AG20443 (cell line): Measurements from ENCODE around the gene IFNLR1.

Experiments used
- DNase-seq: peaks from one replicate; pipeline ENCODE4 v3.0.0; 2012; ENCODE audit warnings: low spot score, mixed read lengths

IFNLR1 gene

DNA sequence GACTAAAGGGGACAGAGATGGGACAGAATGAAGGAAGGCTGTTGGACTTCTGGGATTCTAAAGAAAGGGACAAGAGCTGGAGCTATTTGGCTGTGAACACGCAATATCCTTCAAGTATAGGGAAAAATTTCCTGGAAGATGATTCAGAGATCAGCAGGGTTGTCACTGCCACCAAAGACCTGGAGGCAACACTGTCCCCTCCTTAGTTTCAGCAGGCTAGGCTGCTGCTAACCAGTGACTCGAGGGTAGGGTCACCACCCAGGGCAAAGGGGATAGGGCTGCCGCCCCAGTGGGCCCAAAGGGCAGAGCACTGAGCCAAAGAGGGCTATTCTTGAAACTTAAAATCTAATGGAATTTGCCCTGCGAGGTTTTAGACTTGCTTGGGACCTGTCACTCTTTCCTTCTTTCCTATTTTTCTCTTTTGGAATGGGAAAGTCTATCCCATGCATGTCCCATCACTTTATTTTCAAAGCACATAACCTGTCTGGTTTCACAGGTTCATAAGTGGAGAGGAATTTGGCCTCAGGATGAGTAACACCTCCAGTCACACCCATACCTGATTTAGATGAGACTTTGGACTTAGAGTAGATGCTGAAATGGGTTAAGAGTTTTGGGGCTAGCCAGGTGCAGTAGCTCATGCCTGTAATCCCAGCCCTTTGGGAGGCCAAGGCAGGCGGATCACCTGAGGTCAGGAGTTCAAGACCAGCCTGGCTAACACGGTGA lies 11.9 kb downstream of the IFNLR1 start:
- no peak for DNase-seq

DNA sequence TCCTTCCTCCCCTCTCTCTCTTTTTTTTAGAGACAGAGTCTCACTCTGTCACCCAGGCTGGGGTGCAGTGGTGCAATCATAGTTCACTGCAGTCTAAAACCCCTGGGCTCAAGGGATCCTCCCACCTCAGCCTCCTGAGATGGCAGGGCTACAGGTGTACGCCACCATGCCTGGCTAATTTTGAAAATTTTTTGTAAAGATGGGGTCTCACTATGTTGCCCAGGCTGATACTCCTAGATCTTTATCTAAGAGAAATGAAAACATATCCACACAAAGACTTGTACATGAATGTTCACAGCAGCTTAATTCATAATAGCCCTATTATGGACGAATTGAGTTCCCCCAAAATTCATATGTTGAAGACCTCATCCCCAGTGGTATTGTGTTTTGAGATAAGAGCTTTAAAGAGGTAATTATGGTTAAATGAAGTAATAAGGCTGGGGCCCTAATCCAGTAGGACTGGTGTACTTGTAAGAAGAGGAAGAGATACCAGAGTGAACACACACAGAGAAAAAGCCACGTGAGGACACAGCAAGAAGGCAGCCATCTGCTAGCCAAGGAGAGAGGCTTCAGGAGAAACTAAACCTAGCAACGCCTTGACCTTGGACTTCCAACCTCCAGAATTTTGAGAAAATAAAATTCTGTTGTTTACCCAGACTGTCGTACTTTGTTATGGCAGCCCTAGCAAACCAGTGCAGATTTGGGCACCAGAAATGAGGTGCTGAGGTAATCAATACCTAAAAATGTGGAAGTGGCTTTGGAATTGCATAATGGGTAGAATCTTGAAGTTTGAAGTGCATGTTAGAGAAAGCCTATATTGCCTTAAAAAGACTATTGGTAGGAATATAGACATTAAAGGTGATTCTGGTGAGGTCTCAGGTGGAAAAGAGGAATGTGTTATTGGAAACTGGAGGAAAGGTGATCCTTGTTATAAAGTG lies 13.2 kb downstream of the IFNLR1 start:
- DNase-seq: no peak

DNA sequence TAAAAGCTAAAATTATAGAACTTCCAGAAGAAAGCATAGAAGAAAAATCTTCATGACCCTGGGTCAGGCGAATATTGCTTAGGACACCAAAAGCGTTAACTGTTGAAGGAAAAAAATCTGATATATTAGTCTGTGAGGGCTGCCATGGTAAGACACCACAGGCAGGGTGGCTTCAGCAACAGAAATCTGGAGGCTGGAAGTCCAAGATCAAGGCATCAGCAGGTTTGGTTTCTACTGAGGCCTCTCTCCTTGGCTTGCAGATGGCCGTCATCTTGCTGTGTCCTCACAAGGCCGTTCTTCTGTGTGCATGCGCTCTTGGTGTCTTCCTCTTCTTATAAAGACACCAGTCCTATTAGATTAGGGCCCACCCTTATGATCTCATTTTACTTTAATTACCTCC lies 14.5 kb downstream of the IFNLR1 start:
- DNase-seq: no peak

DNA sequence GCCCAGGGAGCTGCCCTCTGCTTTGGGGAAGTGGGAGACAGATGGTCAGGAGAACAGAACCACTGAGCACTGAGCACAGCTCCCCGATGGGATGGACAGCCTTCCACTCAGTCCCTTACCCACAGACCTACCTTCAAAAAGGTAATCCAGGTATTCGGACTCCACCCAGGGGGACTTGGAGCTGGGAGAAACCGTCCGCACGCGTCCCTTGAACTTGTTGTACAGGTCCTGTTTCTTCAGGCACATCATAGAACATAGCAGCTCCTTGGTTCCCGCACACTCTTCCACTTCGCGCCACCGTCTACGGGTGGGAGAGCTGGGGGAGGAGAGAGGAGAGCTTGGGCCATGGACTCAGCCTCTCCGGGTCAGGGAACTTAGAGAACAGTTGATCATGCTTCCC lies 17.8 kb downstream of the IFNLR1 start:
- DNase-seq: no peak

DNA sequence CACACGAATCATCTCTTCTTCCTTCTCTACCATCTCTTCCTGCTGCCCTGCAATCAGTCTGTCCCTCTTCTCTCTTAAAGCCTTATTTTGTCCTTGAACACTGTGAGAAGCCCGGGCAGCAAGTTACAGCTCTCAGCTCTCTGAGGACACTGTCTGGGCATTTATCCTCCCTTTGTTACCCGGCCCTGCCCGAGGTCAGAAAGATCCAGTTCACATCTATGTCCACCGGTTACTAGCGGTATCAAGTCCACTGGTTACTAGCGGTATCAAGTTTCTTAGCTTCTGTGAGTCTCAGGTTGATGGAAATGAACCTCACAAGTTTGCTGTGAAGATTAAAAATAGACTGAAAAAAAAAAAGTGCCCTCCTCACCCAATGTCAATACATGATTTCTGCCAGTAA lies 18.8 kb downstream of the IFNLR1 start:
- no peak for DNase-seq

DNA sequence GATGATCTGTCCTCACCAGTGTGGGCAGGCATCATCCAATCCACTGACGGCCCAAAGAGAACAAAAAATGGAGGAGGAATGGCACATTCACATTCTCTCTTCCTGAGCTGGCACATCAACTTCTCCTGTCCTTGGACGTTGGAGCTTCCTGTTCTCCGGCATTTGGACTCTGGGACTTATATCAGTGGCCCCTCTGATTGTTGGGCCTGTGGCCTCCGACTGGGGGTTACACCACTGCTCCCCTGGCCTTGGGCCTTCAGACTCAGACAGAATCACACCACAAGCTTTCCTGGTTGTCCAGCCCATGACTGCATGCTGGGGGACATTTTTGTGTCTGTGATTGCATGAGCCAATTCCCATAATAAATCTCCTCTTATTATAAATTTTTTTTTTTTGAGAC lies 20.1 kb downstream of the IFNLR1 start:
- no peak for DNase-seq

DNA sequence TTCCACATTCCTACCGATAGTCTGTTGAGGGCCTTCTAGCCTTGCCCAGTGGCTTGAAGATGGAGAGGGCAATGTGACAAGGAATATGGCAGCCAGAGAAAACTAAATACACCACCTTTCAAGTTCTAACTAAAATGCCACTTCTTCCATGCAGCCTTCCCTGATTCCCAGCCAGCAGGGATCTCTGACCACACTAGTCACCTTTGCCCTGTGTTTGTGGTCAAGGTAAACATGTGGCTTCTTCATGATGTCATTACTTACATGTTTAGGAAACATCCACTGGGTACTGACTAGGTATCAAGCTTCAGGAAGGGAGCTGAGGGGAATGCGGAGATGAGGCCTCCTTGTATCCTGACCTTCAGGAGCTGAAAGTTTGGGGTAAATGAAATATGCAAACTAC lies 21.6 kb downstream of the IFNLR1 start:
- no peak for DNase-seq

DNA sequence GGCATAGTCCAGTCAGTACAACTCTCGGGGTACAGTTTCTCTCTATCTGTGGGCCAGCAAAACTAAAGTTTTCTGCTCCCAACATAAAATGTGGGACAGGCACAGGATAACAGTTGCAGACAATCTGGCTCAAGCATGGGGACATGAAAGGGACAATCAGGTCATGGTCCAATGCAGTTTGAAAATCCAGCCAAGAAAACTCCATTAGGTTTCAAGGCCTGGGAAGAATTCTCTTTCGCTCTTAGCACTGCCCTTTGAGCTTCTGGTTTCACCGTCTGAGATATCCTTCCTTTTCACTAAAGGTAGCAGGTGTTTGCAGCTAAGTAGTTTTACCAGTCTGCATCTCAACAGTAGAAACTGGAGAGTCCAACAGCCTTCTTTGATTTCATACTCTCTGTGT lies 23.1 kb downstream of the IFNLR1 start:
- no peak for DNase-seq

DNA sequence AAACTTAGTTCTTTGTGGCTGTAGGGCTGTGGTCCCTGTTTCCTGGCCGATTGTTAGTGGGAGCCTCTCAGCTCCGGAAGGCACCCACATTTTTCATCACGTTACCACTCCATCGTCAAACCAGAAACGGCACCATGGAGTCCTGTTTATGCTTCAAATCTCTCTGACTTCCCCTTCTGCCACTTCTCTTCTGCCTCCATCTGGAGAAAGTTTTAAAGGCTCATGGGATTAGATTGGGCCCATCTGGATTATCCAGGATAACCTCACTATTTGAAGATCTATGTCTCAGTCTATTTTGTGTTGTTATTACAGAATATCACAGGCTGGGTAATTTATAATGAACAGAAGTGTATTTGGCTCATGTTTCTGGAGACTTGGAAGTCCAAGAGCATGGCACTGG lies 24.9 kb downstream of the IFNLR1 start:
- no peak for DNase-seq

DNA sequence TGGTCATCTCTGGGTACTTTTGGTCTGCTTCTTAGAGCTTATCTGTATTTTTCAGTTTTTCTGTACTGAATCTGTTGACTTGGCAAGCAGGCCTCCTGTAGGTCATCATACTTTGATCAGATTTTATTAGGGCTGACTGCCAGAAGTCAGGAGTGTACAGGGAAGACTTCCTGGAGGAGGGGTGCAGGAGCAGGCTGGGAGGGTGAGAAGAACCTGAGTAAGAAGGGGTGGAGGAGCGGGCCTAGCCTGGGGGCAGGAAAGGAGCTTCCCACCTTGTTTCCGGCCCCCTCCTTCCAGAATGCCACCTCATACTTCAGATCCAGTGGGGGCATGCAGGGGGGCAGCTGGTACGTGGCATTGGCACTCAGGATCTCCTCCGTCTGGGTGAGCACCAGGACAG lies 25.8 kb downstream of the IFNLR1 start:
- DNase-seq: no peak

DNA sequence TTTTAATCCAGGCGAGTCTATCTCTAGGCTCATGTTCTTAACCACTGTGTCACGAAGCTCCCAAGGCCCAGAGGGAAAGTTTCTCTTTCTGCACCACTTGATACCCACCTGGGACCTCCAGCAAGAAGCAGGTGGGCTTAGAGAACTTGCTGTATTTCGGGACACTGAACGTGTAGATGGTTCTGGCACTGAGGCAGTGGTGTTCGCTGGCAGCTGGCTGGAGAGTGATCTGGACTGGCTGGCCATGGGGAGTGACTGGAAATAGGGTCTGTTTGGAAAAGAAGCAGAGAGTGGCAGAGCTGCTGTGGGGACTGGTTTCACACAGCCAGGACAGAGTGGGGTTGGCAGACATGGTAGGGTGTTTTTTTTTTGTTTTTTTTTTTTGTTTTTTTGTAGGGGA lies 27.7 kb downstream of the IFNLR1 start:
- DNase-seq: no peak

DNA sequence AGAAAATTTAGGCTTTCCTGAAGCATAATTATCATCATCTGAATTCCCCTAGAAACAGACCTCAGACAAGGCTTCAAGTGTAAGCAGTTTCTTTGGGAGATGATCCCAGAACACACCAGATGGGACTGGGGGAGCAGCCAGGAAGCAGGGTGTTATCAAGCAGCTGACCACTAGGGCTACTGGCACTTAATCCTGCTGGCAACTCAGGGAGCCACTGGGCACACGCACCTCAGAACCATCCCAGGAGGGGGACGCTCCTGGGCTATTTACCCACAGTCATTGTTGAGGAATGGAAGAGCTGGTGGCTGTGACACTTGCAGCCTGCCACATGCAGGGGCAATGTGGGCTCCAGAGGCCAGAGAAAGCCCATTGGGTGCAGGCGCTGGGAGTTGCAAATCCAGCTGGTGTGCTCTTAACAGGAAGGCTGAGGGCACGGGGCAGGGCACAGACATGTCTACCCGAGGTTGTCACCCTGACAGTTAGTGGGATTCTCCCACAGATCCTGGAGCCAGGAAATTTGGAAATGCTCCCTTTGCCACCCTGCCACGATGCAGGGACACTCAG lies 29.1 kb downstream of the IFNLR1 start:
- DNase-seq: peak; percentile 66

DNA sequence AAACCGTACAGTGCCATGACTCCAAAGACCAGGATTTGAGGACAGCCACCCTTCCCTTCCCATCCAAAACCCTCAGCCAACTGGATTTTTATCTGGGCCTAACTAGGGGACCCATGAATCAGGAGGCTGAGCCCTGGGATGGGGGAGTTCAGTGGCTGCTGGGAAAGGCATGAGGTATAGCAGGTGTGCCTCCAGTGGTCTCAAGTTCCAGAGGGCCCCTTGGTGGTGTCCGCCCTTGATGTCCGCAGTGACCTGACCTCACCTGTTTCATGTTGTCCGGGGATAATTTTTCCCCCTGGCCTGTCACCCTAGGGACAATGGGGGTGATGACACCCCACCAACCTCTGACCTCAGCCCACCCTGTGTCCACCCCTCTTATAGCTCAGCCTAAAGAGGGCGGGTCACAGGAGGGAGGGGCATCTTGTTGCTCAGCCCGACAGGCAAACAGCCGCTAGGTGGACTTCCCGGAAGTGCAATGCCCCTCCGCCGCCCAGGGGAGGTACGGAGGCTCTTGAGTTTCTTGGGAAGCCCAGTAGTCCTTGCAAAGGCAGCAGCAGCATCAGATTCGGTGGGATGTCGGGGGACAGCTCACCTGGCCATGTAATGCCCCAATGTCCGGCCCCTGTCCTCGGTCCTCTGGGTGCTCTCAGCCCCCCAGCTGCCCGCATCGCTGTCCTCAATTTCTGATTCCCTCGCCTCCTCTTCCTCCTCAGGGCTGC lies 30.4 kb downstream of the IFNLR1 start:
- no peak for DNase-seq

DNA sequence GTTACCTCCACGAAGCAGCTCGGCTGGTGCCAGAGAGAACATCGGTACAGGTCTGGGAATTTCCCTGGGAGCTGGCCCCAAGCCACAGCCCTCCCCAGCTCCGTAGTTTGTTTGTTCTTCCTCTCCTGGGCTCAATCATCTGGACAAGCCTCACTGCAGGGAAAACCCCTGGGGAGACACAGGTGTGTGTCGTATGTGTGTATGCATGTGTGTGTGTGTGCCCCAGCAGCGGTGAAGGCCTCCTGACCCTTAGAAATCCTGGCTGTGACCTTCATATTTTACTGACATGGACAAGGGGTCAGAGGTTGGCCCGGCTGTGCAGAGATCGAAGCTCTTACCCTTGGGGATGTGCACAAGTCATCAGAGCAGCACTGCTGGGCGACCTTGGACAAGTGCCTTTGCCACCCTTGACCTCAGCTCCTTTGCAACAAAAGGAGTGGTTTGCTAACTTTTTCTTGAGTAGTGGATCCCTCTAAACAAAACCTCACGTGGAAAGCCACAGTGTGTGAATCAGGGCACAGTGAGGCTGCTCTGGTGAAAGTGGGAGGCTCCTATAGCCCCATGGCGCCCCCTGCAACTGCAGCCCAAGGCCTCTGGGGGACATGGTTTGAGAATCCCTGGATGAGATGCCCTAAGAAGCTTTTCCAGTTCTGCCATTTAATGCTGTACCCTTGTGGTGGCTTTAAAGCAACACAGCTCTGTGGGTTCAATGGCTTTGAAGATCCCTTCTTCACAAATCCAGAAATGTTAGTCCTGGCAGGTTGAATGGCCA lies 31.9 kb downstream of the IFNLR1 start:
- no peak for DNase-seq

DNA sequence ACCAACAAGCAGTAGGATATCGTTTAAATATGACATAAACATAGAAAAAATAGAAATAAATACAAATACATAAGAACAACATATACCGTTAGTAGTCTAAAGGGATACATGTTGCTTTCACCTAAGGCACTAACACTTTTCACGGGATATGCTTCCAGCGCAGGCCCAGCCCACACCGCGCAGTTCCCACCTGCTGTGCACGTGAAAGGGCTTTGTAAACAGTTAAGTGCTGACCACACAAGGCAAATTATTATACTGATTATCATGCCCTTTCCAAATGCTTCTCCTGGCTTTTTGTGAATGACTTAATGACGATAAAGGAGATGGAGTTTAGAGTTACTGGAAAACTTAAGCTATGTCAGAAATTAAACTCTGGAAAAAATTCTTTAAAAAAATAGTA lies 32.9 kb downstream of the IFNLR1 start:
- DNase-seq: no peak

DNA sequence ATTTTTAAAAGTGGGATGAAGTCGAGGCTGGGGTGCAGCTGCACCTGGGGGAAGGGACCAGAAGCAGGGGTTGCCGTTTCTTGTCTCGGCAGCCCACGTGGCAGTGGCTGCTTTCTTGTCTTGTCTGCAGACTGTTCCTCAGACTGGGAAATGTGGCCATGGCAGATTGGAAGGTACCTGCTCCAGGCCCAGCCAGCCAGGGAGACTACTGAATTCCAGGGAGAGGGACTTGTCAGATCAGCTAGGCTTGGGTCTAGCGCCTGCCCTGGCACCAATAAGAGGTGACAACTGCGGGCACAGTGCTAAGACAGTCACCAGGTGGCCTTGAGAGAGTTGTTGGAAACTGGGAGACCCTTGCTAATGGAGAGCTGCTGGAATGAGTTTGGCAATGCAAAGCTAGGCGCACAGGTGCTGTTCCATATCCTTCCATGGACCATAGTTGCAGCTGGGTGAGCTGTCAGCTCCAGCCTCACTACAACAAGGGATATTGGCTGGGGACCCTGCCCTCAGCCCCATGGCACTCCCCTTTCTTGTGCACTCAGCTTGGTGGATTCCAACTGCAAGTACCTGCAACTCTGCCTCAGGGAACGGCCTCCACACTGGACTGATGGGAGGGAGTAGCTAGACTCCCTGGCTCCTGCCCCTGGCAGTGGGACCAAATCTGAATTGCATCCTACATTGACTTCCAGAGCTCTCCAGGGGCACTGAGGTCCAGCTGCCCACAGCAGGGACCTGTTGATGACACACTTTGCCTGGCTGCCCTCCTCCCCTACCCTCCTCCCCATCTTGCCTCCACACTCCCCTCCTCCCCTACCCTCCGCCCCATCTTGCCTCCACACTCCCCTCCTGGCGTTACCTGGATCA lies 34.2 kb downstream of the IFNLR1 start:
- no peak for DNase-seq

DNA sequence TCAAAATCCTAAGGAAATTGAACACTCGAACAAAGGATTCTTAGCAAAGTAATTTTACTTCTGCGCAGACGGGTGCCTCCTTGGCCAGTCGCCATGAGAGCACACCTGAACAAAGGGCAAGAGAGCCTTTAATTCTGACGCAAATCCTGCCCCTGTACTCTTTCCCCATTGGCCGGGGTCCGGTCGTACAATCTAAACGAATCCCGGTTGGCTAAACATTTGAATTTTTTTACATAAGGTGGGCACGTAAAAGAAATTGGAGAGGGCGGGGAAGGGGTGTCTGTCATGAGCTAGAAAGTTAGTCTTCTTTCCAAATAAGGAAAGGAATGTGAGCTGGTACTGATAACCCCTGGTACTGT lies 35.9 kb downstream of the IFNLR1 start:
- no peak for DNase-seq

DNA sequence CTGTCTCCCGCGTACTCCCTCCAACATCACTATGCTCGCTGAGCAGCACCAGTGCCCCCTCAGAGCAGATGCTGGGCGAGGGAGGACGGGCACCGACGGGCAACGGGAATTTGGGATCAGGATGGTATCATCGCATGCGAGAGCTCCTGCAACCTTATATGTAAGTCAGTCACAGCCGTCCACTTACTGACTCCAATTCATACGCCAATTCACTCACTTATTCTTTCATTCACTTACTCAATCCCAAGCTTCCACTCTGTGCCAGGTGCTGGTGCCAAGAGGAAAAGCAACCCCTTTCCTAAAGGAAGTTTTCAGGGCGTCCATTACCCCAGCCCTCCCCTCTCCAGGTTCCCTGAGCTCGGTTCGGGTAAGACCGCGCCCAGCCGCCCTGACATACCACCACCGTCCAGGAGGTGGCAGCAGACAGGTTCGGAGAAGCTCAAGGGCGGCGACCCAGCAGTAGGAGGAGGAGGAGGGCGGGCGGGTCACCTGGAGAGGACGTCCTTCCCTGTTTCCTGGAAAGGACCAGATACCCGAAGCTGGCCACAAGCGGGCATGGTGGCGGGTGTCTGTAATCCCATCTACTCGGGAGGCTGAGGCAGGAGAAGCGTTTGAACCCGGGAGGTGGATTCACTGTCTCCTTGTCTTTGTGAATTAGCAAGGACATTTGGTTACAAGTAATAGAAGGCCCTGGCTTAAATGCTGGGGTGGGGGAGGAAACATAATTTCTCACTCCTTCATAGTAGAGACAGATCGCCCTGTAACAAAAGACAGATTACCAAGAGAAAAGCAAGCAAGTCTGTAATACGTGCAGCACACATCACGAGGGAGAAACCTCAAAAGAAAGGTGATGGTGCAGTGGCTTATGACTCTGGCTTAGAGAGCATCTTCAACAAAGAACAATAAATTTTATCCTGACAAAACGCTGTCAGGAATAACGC lies 36.6 kb downstream of the IFNLR1 start:
- DNase-seq: peak; percentile 91

DNA sequence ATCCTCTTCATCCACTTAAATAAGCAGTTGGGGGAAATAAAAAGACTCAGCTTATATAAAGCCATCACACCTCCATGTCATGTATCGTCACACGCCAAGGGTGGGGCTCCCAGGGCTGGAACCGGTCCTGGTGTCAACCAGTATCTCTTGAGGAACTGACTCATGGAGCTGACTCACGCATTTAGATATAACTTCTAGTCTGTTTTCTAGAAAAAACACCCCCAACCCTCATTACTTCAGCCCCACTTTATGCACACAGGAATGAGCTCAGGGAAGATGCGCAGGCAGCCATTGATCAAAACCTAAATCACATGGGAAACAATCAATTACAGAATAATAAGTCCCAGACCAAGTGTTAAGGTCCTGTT lies 37.2 kb downstream of the IFNLR1 start:
- peak; percentile 87 for DNase-seq

DNA sequence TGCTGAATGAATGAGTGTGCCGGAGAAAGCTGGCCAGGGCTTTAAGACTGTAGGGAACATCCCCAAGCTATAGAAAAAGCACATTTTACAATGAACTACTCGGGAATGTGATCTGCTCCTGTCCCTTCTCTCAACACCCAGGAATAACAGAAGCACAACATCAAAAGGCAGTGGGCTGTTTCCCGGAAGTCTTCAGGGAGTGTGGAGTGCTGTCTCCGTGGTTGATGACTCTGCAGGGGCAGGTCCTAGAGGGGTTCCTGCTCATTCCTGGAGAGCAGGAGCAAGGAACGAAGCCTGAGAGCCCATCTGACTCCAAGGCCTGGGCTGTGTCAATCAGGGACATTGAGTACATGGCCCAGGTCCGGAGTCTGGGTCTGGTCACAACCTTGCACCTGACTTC lies 39.3 kb downstream of the IFNLR1 start:
- no peak for DNase-seq
